Transverse colon (tissue), 4 donors: ENCODE measurements around the gene SGPP2. TPM values are rescaled to one million over a fixed set of nuclear protein-coding genes. Genes with fewer than 3 reads are reported as not detected.
A peak's percentile ranks its signal among the peaks of the same experiment; 100 is the strongest.

Experiments used
- DNase-seq: peaks from one replicate; pipeline ENCODE4 v3.0.0-alpha.2; 2019
- H3K27ac ChIP-seq, 4 donors: fragments of 200-600 bp; sonication (generic); 2 replicates each; pipeline ENCODE4 v1.5.1; 2016 to 2018; ENCODE audit warnings: inconsistent platforms in 4 of 4
- H3K27me3 ChIP-seq: fragments of 200-600 bp; sonication (generic); 2 replicates; pipeline ENCODE4 v1.5.1; 2017; ENCODE audit warnings: inconsistent platforms
- H3K36me3 ChIP-seq, 4 donors: fragments of 200-600 bp; sonication (generic); 2 replicates each; pipeline ENCODE4 v1.5.1; 2017 to 2019; ENCODE audit warnings: inconsistent platforms in 4 of 4
- H3K4me1 ChIP-seq, 4 donors: fragments of 200-600 bp; sonication (generic); 2 replicates each; pipeline ENCODE4 v1.5.1; 2017 to 2020; ENCODE audit warnings: inconsistent platforms in 4 of 4
- H3K4me3 ChIP-seq, 4 donors: fragments of 200-600 bp; sonication (generic); 1 replicate in 1 of 4; 2 replicates in 3 of 4; pipeline versions ENCODE4 v1.5.1 to v1.6.1; 2017 to 2019; ENCODE audit warnings: inconsistent platforms in 4 of 4
- H3K9me3 ChIP-seq, 2 donors: fragments of 200-600 bp; sonication (generic); 2 replicates each; pipeline ENCODE4 v1.5.1; 2017 to 2019; ENCODE audit warnings: inconsistent platforms in 2 of 2
- EP300 ChIP-seq: sonication (generic); formaldehyde crosslinking; IDR thresholded peaks from one replicate; pipeline ENCODE4 v1.6.1; 2017; ENCODE audit warnings: antibody characterized with exemption, low read depth
- POLR2A ChIP-seq: fragments of 450-650 bp; IDR thresholded peaks from one replicate; pipeline ENCODE4 v1.6.1; 2016; ENCODE audit warnings: antibody characterized with exemption, mild to moderate bottlenecking, moderate library complexity
- POLR2AphosphoS5 ChIP-seq, 3 donors: sonication (generic); formaldehyde crosslinking; IDR thresholded peaks; one replicate each; pipeline ENCODE4 v1.6.1; 2016; ENCODE audit warnings: antibody characterized with exemption in 3 of 3
- WGBS, 2 donors: methylation state at CpG; one replicate each; pipeline ENCODE4 v1.1.5; 2018; ENCODE audit warnings: low coverage in 1 of 2; 5-methylcytosine and 5-hydroxymethylcytosine counted together
- in situ Hi-C, 4 donors: fragments of 200-750 bp; cut with MboI; loops; one replicate each; pipeline versions ENCODE4 v1.15.0 to v1.15.1; 2017; ENCODE audit warnings: low sequenced_read_pairs in 3 of 4, low pct_ligation_motif_present in 1 of 4, low pct_unique_long_range_greater_than_20kb in 1 of 4
- intact Hi-C: fragments of 100-400 bp; cut with DNase I; formaldehyde crosslinking; loops from one replicate; pipeline ENCODE4 v1.15.1; 2023; ENCODE audit warnings: low total_unique reads
- total RNA-seq, 4 donors: library from RNA; depleted of rRNA; stranded (reverse); fragments of >200 nt; gene quantifications; one replicate each; pipeline ENCODE4 v1.1.0, GENCODE V29; 2016
- TF ChIP-seq, protein P1 (sequence below), 5 experiments: fragments of 200-600 bp in 3 of 5; fragments of 450-650 bp in 2 of 5; sonication (generic) in 3 of 5; IDR thresholded peaks; 1 replicate in 2 of 5; 2 replicates in 3 of 5; pipeline ENCODE4 v1.5.1; 2016 to 2017; ENCODE audit warnings: antibody characterized with exemption in 5 of 5, inconsistent platforms in 3 of 5, mild to moderate bottlenecking in 2 of 5, moderate library complexity in 1 of 5

The SGPP2 gene
- total RNA-seq, 4 donors from 2014 or later, result 26.5 to 56.5 (median 48.7) TPM

DNA sequence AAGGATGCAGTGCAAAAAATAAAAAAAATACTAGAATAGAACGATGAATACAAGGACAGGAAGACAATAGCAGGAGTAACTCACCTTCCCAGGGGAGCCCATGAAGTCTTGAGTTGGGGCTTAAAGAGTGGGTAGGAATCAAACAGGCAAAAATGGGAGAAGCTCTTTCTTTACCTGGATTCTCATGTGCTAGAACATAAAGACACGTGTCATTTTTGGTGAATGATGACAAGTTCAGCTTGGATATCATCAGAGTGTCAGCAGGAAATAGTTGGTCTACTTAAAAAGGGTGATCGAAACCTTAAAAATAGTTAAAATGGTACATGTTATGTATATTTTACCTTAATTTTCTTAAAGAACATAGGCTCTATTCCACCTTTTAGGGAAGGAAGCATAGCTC, 5.7 kb downstream of the SGPP2 start:
- TF ChIP-seq POLR2A (no peak), EP300 (no peak), POLR2AphosphoS5 (IDR thresholded peaks at IDR 0.05) (no peak)
- TF ChIP-seq, protein P1, sequence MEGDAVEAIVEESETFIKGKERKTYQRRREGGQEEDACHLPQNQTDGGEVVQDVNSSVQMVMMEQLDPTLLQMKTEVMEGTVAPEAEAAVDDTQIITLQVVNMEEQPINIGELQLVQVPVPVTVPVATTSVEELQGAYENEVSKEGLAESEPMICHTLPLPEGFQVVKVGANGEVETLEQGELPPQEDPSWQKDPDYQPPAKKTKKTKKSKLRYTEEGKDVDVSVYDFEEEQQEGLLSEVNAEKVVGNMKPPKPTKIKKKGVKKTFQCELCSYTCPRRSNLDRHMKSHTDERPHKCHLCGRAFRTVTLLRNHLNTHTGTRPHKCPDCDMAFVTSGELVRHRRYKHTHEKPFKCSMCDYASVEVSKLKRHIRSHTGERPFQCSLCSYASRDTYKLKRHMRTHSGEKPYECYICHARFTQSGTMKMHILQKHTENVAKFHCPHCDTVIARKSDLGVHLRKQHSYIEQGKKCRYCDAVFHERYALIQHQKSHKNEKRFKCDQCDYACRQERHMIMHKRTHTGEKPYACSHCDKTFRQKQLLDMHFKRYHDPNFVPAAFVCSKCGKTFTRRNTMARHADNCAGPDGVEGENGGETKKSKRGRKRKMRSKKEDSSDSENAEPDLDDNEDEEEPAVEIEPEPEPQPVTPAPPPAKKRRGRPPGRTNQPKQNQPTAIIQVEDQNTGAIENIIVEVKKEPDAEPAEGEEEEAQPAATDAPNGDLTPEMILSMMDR (IDR thresholded peaks at IDR 0.05), result no peak
- Histone ChIP-seq H3K4me1 (peaks cover 4 to 57% (median 26%) of the 10 kb centered on the region in 4 donors), H3K27ac (no peak overlapping the region), H3K36me3 (no peaks in the 10 kb centered on the region), H3K27me3 (peaks cover 5% of the 10 kb centered on the region), H3K4me3 (no peak overlapping the region), H3K9me3 (no peaks in the 10 kb centered on the region)
- intact Hi-C loops (no loop called here), in situ Hi-C loops (no loop called here)
- DNase-seq, result no peak
- WGBS, 2 donors, result 79 to 87% methylated on average over 2 to 3 of the region's 3 CpGs

- intact Hi-C loops, result no loop called here
- H3K27me3 ChIP-seq, result no peaks in the 10 kb centered on the region
These were observed 6.3 kb downstream of the SGPP2 start for GRCh38 chr2:222430681-222431080.

DNA sequence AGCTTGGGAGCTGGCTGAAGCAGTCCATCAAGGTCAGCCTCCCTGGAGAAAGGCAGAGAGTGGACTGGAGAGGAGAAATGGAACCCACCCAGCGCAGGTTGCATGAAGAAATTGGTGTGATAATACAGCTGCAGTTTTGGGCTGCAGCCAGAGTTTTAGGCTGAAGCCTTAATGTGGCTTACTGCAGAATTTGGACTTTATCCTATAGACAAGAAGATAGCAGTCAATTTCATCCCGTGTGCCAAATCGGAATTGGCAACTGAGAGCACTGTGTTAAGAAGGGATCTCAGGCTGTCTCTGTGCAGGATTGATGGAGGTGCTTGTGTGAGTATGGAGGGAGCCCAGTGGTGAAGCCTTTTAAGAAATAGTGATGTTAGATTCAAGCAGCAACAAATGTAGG, 7.5 kb downstream of the SGPP2 start:
- peak; percentile 35 for DNase-seq
- Histone ChIP-seq H3K27ac (peak overlapping the region in 2 of 4 donors; percentile 29 to 33), H3K36me3 (no peaks in the 10 kb centered on the region), H3K4me3 (no peak overlapping the region), H3K9me3 (no peaks in the 10 kb centered on the region), H3K4me1 (peaks cover 4 to 52% (median 23%) of the 10 kb centered on the region in 4 donors), H3K27me3 (no peaks in the 10 kb centered on the region)
- intact Hi-C loops (no loop called here), in situ Hi-C loops (no loop called here)
- TF ChIP-seq POLR2AphosphoS5 (IDR thresholded peaks at IDR 0.05), result no peak
- no peak for TF ChIP-seq POLR2A
- TF ChIP-seq, protein P1 (IDR thresholded peaks at IDR 0.05), result no peak
- no peak for TF ChIP-seq EP300
- 47 to 54% methylated on average over 2 to 3 of the region's 3 CpGs for WGBS, 2 donors

More at GRCh38 chr2:222430681-222431080, 6.3 kb downstream of the SGPP2 start:
- H3K4me3 ChIP-seq, result no peak overlapping the region
- H3K36me3 ChIP-seq, result no peaks in the 10 kb centered on the region
- H3K9me3 ChIP-seq, result no peaks in the 10 kb centered on the region
- DNase-seq, result no peak
- in situ Hi-C loops, result no loop called here
- TF ChIP-seq POLR2A, result no peak
- TF ChIP-seq, protein P1 (IDR thresholded peaks at IDR 0.05), result no peak
- no peak for TF ChIP-seq EP300
- no peak for TF ChIP-seq POLR2AphosphoS5 (IDR thresholded peaks at IDR 0.05)
- H3K4me1 ChIP-seq, result peaks cover 4 to 60% (median 26%) of the 10 kb centered on the region in 4 donors
- H3K27ac ChIP-seq, result peak overlapping the region in 1 of 4 donors; percentile 29

DNA sequence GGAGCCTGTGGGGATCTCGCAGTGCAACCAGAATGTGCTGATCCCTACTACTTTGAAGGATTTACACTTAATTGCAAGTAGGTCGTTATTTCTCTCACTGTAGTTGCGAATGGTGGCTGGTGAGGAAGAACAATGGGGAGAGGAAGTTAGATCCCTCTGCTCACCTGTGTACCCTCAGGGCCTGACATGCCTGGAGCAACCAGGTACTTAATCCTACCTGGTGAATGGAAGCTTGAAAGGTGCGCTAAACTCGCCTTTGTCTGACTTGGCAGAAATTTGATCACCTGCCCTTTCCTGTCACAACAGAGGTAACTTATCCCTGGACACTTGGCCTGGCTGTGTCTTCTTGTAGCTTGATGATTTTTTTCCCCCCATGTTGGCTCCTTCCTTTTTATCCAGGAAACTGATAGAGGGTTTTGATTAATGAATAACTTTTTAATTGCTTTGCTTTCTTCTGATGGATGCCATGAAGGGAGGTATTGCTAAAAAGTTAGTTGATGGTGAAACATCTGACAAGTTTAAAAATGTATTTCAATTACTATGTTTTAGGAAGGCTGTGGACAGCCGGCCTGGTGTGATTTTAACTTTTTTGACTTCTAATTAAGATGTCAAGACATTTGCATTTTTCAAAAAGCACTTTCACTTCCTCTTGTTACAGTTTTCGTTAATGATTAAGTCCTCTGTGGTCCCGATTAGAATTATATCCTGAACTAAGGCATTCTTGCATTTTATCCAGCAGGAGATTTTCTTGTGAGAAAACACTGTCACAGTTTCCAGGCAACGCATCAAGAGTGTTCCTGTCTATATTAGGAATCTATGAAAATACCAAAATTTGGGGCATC, 9.2 kb downstream of the SGPP2 start:
- intact Hi-C loops (no loop called here), in situ Hi-C loops (no loop called here)
- Histone ChIP-seq H3K27ac (peak overlapping the region; percentile 27 to 40 (median 30)), H3K9me3 (no peaks in the 10 kb centered on the region), H3K36me3 (no peaks in the 10 kb centered on the region), H3K27me3 (no peaks in the 10 kb centered on the region), H3K4me1 (peaks cover 4 to 44% (median 20%) of the 10 kb centered on the region in 4 donors), H3K4me3 (no peak overlapping the region)
- TF ChIP-seq POLR2A (no peak), EP300 (no peak), POLR2AphosphoS5 (IDR thresholded peaks at IDR 0.05) (no peak)
- TF ChIP-seq, protein P1 (IDR thresholded peaks at IDR 0.05), result no peak
- WGBS, 2 donors, result 39 to 49% methylated on average over 5 to 9 of the region's 9 CpGs
- peak; percentile 15 for DNase-seq
